OCI-LY3 (cell line): ENCODE results near the gene SYNDIG1L.

ENCODE experiments used
- CTCF ChIP-seq: fragments of 200-600, 300-600 bp; sonication (generic); IDR thresholded peaks from 2 replicates; pipeline ENCODE4 v1.5.1; 2014; ENCODE audit warnings: antibody characterized with exemption, low read length, low read depth
- EZH2phosphoT487 ChIP-seq: fragments of 200-600 bp; shearing (Covaris generic); IDR thresholded peaks from 2 replicates; pipeline ENCODE4 v1.6.1; 2018; ENCODE audit warnings: antibody characterized with exemption, mixed run types, low read depth

- no peak for TF ChIP-seq CTCF
- TF ChIP-seq EZH2phosphoT487 = no peak
Observed at GRCh38 chr14:74414403-74415114, 11.5 kb downstream of the SYNDIG1L start.
